ENCODE data around the gene TNP2.

TNP2 gene

GRCh38 chr16:11298143-11298900 is 29.2 kb upstream of the TNP2 start:
- no peak overlapping the region for H3K4me3 ChIP-seq (IDR thresholded peaks at IDR 0.05; ENCODE audit: insufficient read depth, low read depth, low read length)
- no peak overlapping the region for H3K9ac ChIP-seq
- no peak overlapping the region for H2AFZ ChIP-seq (ENCODE audit: low read depth)
- no peaks in the 10 kb centered on the region for H3K79me2 ChIP-seq (ENCODE audit: insufficient read depth, low read depth)
- peaks cover 45% of the 10 kb centered on the region for H3K4me1 ChIP-seq (ENCODE audit: low read depth, poor library complexity, severe bottlenecking)
- TF ChIP-seq, protein P1, sequence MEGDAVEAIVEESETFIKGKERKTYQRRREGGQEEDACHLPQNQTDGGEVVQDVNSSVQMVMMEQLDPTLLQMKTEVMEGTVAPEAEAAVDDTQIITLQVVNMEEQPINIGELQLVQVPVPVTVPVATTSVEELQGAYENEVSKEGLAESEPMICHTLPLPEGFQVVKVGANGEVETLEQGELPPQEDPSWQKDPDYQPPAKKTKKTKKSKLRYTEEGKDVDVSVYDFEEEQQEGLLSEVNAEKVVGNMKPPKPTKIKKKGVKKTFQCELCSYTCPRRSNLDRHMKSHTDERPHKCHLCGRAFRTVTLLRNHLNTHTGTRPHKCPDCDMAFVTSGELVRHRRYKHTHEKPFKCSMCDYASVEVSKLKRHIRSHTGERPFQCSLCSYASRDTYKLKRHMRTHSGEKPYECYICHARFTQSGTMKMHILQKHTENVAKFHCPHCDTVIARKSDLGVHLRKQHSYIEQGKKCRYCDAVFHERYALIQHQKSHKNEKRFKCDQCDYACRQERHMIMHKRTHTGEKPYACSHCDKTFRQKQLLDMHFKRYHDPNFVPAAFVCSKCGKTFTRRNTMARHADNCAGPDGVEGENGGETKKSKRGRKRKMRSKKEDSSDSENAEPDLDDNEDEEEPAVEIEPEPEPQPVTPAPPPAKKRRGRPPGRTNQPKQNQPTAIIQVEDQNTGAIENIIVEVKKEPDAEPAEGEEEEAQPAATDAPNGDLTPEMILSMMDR (conservative IDR thresholded peaks at IDR 0.05; ENCODE audit: low read depth, low read length) = no peak
- H3K4me2 ChIP-seq = peak overlapping the region; percentile 62
- H3K27me3 ChIP-seq (ENCODE audit: insufficient read depth, low read depth) = peaks cover 42% of the 10 kb centered on the region
- no peaks in the 10 kb centered on the region for H4K20me1 ChIP-seq (ENCODE audit: insufficient read depth)
- no peak overlapping the region for H3K27ac ChIP-seq
- H3K36me3 ChIP-seq (ENCODE audit: insufficient read depth) = no peaks in the 10 kb centered on the region

- Histone ChIP-seq H3K4me1 (ENCODE audit: low read depth, poor library complexity, severe bottlenecking) (peaks cover 38% of the 10 kb centered on the region), H3K27me3 (ENCODE audit: insufficient read depth, low read depth) (peaks cover 42% of the 10 kb centered on the region), H3K36me3 (ENCODE audit: insufficient read depth) (no peaks in the 10 kb centered on the region), H3K27ac (no peak overlapping the region), H3K9ac (no peak overlapping the region), H2AFZ (ENCODE audit: low read depth) (no peak overlapping the region), H3K4me3 (IDR thresholded peaks at IDR 0.05; ENCODE audit: insufficient read depth, low read depth, low read length) (no peak overlapping the region), H4K20me1 (ENCODE audit: insufficient read depth) (no peaks in the 10 kb centered on the region), H3K4me2 (peak overlapping the region; percentile 62), H3K79me2 (ENCODE audit: insufficient read depth, low read depth) (no peaks in the 10 kb centered on the region)
- TF ChIP-seq, protein P1 (conservative IDR thresholded peaks at IDR 0.05; ENCODE audit: low read depth, low read length) = no peak
Measured at GRCh38 chr16:11297492-11298142, 28.5 kb upstream of the TNP2 start.

GRCh38 chr16:11296706-11297491 is 27.8 kb upstream of the TNP2 start:
- Histone ChIP-seq H2AFZ (ENCODE audit: low read depth) (no peak overlapping the region), H4K20me1 (ENCODE audit: insufficient read depth) (no peaks in the 10 kb centered on the region), H3K4me2 (peak overlapping the region; percentile 62), H3K27me3 (ENCODE audit: insufficient read depth, low read depth) (peaks cover 47% of the 10 kb centered on the region), H3K4me3 (IDR thresholded peaks at IDR 0.05; ENCODE audit: insufficient read depth, low read depth, low read length) (no peak overlapping the region), H3K9ac (no peak overlapping the region), H3K4me1 (ENCODE audit: low read depth, poor library complexity, severe bottlenecking) (peaks cover 31% of the 10 kb centered on the region), H3K36me3 (ENCODE audit: insufficient read depth) (no peaks in the 10 kb centered on the region), H3K27ac (no peak overlapping the region), H3K79me2 (ENCODE audit: insufficient read depth, low read depth) (no peaks in the 10 kb centered on the region)
- TF ChIP-seq, protein P1 (conservative IDR thresholded peaks at IDR 0.05; ENCODE audit: low read depth, low read length) = no peak

DNA sequence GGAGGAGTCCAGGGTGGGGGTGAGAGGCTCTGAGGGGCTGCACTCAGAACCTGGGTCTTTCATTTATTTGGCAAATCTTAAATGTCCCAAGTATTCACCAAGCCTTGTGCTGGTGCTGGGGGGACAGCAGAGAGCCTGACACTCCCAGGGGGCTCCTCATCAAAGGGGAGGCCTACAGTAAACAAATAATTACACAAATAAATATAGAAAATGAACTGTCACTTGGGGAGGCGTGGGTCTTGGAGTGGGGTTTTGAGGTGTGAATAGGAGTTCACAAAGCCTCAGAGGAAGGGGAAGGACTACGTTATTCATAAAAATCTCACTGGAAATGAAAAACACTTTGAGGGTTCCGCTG is 27.2 kb upstream of the TNP2 start:
- Histone ChIP-seq H3K4me2 (no peak overlapping the region), H3K9ac (no peak overlapping the region), H2AFZ (ENCODE audit: low read depth) (no peak overlapping the region), H3K36me3 (ENCODE audit: insufficient read depth) (no peaks in the 10 kb centered on the region), H3K27ac (no peak overlapping the region), H3K79me2 (ENCODE audit: insufficient read depth, low read depth) (no peaks in the 10 kb centered on the region), H3K4me3 (IDR thresholded peaks at IDR 0.05; ENCODE audit: insufficient read depth, low read depth, low read length) (no peak overlapping the region), H4K20me1 (ENCODE audit: insufficient read depth) (no peaks in the 10 kb centered on the region), H3K4me1 (ENCODE audit: low read depth, poor library complexity, severe bottlenecking) (peaks cover 28% of the 10 kb centered on the region), H3K27me3 (ENCODE audit: insufficient read depth, low read depth) (peaks cover 50% of the 10 kb centered on the region)
- TF ChIP-seq, protein P1 (conservative IDR thresholded peaks at IDR 0.05; ENCODE audit: low read depth, low read length) = no peak

Data from KMS-11 (cell line).